Measurements from ENCODE around the gene EYS. TPM values are rescaled to one million over a fixed set of nuclear protein-coding genes. Genes with fewer than 3 reads are reported as not detected.

Gene EYS
- total RNA-seq, 6 experiments from 2014 or later, result 0.18 TPM; not detected in 5

- TF ChIP-seq CTCF (IDR thresholded peaks at IDR 0.05), result no peak
- Mint-ChIP-seq H3K4me1 (ENCODE audit: low read depth) (no peaks in the 10 kb centered on the region), H3K27me3 (ENCODE audit: insufficient read depth) (no peaks in the 10 kb centered on the region), H3K9me3 (peaks cover 35% of the 10 kb centered on the region), H3K36me3 (ENCODE audit: low read depth) (no peaks in the 10 kb centered on the region), H3K4me3 (no peak overlapping the region), H3K27ac (no peak overlapping the region)
- DNase-seq, result no peak
Observed at GRCh38 chr6:64445038-64445437, 1262.0 kb downstream of the EYS start.

DNA sequence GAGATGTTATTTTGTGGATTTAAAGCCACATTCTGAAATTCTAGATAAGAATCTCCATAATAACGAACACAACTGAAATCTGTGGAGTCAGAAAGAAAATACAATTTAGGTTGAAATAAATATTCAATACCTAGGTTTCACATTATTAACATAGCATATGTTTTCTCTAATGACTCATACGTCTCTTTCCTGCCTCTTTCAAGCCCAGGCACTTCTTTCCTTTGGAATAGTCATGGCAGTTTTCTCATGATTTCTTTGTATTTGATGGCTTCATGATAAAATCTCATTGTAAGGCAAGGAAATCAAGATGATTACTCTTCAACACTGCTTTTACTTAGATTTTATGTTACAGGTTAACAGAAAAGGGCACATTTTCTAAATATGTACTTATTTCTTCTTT, 1267.8 kb downstream of the EYS start:
- Mint-ChIP-seq H3K27me3 (ENCODE audit: insufficient read depth) (no peaks in the 10 kb centered on the region), H3K4me3 (no peak overlapping the region), H3K9me3 (peaks cover 22% of the 10 kb centered on the region), H3K4me1 (ENCODE audit: low read depth) (no peaks in the 10 kb centered on the region), H3K27ac (no peak overlapping the region), H3K36me3 (ENCODE audit: low read depth) (no peaks in the 10 kb centered on the region)
- no peak for DNase-seq
- TF ChIP-seq CTCF (IDR thresholded peaks at IDR 0.05), result no peak

DNA sequence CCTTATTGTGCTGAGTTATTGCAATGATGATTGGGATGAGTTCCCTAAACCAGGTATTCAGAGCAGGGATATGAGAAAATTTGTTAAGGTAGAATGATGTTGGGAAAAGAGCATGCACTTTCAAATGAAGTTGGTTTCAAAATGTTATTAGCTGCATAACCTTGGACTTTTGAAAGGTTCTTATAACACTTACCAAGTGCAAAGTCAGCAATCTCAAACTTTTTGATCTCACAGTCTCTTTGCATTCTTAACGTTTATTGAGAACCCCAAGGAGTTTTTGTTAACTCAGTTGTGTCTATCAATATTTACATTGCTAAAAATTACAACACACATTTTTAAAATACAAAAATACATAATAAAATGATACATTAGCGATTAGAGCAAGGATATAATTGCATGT, 1269.0 kb downstream of the EYS start:
- DNase-seq, result no peak
- Mint-ChIP-seq H3K27me3 (ENCODE audit: insufficient read depth) (no peaks in the 10 kb centered on the region), H3K27ac (no peak overlapping the region), H3K4me3 (no peak overlapping the region), H3K36me3 (ENCODE audit: low read depth) (no peaks in the 10 kb centered on the region), H3K4me1 (ENCODE audit: low read depth) (no peaks in the 10 kb centered on the region), H3K9me3 (peaks cover 18% of the 10 kb centered on the region)
- no peak for TF ChIP-seq CTCF (IDR thresholded peaks at IDR 0.05)

DNA sequence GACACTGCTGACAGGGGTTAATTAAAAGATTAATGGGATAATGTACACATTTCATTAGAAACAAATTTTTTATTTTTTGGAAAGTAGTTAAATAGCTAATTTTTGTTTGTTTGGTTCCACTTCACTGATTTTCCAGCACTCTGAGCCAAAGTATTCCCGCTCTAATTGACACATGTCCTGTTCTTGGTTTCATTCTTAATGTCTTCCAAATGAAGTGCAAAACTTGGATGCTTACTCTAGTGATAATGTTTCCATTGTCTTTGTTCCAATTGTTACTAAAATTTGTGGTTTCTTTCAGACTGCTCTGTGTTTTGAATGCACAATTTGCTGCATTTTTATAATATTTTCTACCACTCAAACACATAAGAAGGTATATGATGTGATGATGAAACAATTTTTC, 1277.1 kb downstream of the EYS start:
- Mint-ChIP-seq H3K27ac (no peak overlapping the region), H3K9me3 (peaks cover 9% of the 10 kb centered on the region), H3K4me3 (no peak overlapping the region)

DNA sequence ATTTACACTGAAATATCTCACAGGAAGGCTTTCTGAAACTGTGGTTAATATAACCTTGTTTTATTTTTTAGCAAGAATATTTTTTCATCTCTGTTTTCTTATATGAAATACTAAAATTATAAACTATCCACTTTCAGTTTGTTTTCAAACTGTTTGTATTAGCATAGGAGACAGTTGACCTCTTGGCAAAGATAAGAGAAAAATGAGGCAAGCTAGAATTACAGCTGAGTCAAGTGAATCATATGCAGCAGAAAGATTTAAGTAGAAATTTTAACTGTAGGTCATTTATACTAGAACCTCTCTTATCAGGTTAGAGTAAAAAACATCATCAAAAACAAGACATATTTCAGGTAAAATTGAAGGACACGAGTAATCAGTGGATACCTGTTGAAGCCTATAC, 1278.8 kb downstream of the EYS start:
- Mint-ChIP-seq H3K36me3 (ENCODE audit: low read depth) (no peaks in the 10 kb centered on the region), H3K27ac (no peak overlapping the region), H3K9me3 (peaks cover 10% of the 10 kb centered on the region), H3K4me1 (ENCODE audit: low read depth) (no peaks in the 10 kb centered on the region), H3K4me3 (no peak overlapping the region), H3K27me3 (ENCODE audit: insufficient read depth) (no peaks in the 10 kb centered on the region)
- DNase-seq, result no peak
- TF ChIP-seq CTCF (IDR thresholded peaks at IDR 0.05), result no peak

More for the DNA sequence above, 1277.1 kb downstream of the EYS start:
- Mint-ChIP-seq H3K27me3 (ENCODE audit: insufficient read depth) (no peaks in the 10 kb centered on the region), H3K36me3 (ENCODE audit: low read depth) (no peaks in the 10 kb centered on the region), H3K4me1 (ENCODE audit: low read depth) (no peaks in the 10 kb centered on the region)
- no peak for DNase-seq
- no peak for TF ChIP-seq CTCF (IDR thresholded peaks at IDR 0.05)

GRCh38 chr6:64415926-64416325, 1291.1 kb downstream of the EYS start:
- Mint-ChIP-seq H3K9me3 (peaks cover 21% of the 10 kb centered on the region), H3K27ac (no peak overlapping the region), H3K4me1 (ENCODE audit: low read depth) (no peaks in the 10 kb centered on the region), H3K27me3 (ENCODE audit: insufficient read depth) (no peaks in the 10 kb centered on the region; the same call in none of the 2 replicates), H3K4me3 (no peak overlapping the region), H3K36me3 (ENCODE audit: low read depth) (0 out of 2 replicates have a peak, but pooled peaks cover 4% of the 10 kb centered on the region)
- no peak for DNase-seq
- no peak for TF ChIP-seq CTCF (IDR thresholded peaks at IDR 0.05)

Data from HFFc6 (cell line).